ENCODE measurements around the gene TTLL8. TPM values are rescaled to one million over a fixed set of nuclear protein-coding genes. Genes with fewer than 3 reads are reported as not detected.
"Not testable (repeated sequence)": the region's sequence is repeated elsewhere in the genome, so short reads cannot be mapped to it uniquely, and the experiment has no call there.

TTLL8 gene
- polyA plus RNA-seq (ENCODE audit: insufficient read length in 4 of 4) = under 1 TPM in 1 of 4 donors, not detected in 3; 0.06 TPM

DNA sequence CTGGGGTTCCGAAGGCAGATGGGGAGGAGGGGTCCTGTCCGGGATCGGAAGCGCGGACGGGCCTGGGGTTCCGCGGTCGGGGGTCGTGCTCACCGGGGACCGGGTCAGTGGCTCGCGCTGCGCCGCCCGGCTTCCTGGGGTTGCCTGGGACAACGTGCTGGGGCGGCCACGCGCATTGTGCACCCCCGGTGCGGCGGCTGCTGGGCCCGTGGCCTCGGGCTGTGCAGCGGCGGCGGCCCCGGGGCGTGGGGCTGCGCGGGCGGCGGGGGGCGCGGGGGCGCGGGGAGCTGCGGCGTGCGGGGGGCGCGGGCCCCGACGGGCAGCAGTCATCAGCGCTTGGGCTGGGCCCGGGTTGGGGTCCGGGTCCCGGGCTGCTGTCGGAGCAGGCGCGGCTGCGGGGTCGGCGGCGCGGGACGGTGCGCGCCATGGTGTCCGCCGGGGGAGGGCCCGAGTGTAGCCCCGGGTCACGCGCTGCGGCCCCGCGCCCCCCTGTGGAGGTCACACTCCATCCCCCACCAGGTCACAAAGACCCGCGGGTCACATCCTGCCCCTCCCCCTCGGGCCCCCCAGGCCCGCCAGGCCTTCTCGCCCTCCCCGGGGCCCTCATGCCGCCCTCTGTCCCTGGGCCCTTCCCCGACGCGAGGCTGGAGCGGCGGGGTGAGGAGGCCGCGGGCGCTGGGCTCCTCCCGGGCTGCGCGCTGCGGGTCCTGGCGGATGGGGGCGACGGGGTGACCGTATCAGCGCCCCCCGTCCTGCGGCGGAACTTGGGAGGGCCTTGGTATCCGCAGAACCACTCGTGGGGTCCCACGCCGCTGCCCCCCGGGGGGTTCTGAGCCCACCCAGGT lies at the start of gene TTLL8:
Gene TTLL8 (minus strand): TSS at position 238 of the 845 bp plus-strand sequence.
- DNase-seq (ENCODE audit: low read depth in 4 of 4, low spot score in 3 of 4) = no peak

DNA sequence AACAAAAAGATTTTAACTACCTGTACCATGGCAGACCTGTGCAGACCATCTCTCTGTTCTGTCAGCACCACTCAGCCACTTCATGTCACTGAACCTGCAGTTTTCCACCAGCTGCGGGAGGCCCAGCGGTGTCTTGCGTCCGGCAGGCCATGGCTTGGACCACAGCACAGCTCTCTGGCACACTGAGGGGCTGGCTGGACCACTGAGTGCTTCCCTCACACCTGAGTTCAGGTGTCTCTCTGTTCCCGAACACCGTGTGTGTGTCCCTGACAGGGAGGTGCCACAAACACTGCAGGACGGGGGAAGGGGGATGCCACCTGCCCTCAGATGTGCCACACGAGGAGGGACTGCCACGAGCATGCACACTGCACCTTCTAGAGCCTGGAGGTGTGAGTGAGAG lies 49.4 kb upstream of the TTLL8 start:
- no peak for DNase-seq (ENCODE audit: low read depth in 4 of 4, low spot score in 3 of 4)

DNA sequence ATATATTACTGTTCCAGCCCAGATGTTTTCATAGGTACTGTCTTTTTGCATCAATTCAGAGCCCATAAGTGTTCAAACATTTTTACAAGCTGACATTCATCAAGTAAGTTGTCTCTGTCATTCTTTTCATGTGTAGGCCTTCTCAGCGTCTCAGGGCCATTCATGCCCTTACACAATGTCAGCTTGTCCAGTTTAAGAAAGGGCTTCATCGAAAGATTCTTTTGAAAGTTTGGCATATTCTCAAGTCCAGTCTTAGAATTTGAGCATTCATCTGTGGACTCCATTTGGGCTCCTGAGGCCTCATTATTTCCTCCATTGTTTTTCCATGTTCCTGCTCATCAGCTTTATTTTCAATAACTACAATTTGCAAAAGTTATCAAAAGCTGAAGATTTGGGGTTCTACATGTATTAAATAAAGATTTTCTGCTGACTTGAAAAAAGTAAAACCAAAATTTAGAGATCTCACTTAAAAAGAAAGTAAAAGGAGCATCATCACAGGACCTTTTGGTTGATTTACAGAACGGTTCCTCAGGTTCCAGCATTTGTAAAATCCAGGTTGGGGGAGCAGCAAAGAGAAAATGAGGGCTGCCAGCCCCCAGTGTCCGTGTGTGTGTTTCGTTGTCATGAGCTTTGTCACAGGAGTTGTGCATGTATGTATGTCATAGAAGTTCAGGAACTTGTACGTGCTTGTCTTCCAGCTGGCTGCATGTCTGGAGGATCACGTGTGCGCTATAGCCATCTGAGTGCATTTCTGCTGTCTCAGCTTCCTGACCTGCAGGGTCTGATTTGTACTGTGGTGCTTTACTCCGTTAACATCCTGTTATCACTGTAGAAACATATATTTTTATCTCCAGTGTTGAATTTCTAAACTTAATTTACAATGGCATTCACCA lies 47.4 kb upstream of the TTLL8 start:
- no peak for DNase-seq (ENCODE audit: low read depth in 4 of 4, low spot score in 3 of 4)

DNA sequence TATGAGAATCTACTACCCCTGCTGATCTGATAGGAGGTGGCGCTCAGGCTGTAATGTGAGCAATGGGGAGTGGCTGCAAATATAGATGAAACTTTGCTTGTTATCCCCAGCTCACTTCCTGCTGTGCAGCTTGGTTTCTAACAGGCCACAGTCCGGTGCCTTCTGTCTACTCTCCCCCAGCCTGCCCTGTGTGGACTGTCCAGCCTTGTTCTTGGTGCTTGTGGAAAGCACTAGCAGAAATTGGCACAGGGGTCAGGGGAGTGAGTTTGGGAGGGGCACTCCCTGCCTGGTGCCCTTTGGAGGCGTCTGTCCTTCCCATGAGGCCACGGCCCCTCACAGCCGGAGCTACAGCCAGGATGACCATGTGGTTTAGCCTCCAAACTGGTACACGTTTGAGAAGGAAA lies 46.0 kb upstream of the TTLL8 start:
- no peak for DNase-seq (ENCODE audit: low read depth in 4 of 4, low spot score in 3 of 4)

DNA sequence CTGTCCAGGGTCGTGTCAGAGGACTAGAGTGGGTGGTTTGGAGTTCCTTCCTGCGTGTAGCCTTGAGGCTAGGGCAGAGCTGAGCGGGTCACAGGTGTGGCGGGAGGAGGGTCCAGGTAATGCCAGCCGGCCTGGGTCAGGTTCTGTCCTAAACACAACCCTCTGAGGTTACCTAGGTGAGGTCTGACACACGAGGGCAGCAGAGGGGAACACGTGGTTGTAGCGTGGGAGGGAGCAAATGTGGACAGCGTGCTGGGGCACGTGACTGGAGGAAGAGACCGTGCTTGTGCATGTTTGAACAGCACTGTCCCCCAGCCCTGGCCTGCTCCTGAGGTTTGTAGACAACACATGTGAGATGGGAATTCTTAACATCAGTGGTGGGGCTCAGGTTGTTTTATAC lies 44.8 kb upstream of the TTLL8 start:
- DNase-seq (ENCODE audit: low read depth in 4 of 4, low spot score in 3 of 4) = no peak

DNA sequence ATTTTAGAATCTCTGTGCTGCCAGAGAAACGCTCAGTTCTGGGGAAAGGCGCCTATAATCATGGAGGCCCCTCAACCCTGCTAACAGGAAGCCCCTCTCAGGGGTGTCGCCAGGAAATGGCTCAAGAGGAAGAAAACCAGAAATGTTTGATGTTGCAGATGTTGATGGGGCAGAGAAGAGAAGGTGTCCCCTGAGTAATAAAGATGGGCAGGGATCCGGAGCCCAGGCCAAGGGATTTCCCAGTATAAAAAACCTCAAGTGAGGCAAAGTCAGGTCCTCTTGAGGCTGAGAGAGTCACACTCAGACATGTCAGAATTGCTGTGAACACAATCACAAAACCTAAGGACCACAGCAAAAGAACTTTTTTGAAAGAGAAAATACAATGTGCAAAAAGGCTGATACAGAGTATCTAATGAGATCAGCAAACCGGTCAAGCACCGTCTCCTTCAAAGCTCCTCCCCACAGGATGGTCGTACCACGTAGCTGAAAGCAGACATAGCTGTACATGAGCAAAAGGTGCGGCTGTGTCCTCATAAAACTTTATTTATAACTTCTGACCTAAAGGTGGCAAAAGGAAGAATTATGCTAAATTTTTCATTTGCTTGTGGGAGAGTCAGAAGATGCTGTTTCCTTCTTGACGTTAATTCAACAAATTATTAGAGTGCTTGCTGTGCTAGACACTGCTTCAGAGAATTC lies 43.9 kb upstream of the TTLL8 start:
- DNase-seq (ENCODE audit: low read depth in 4 of 4, low spot score in 3 of 4) = no peak

DNA sequence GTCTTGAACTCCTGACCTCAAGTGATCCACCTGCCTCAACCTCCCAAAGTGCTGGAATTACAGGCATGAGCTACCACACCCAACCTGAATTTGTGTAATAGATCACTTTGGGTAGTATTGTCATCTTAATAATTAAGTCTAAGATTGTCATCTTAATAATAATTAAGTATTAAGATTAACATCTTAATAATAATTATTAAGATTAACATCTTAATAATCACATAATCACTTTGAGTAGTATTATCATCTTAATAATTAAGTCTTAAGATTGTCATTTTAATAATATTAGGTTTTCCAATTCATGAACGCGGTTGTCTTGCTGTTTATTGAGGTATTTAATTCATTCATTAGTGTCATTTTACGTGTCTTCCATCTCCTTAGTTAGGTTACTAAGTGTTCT lies 40.0 kb upstream of the TTLL8 start:
- DNase-seq (ENCODE audit: low read depth in 4 of 4, low spot score in 3 of 4) = no peak

DNA sequence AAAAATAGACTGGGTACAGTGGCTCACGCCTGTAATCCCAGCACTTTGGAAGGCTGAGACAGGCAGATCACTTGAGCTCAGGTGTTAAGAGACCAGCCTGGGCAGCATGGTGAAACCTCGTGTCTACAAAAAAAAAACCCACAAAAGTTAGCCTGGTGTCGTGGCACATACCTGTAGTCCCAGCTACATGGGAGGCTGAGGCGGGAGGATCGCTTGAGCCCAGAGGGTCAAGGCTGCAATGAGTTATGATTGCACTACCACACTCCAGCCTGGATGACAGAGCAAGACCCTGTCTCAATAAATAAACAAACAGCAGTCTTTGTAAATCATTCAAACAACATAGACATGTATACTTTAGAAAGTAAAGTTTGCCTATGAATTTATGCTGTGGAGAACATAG lies 34.2 kb upstream of the TTLL8 start:
- no peak for DNase-seq (ENCODE audit: low read depth in 4 of 4, low spot score in 3 of 4)

DNA sequence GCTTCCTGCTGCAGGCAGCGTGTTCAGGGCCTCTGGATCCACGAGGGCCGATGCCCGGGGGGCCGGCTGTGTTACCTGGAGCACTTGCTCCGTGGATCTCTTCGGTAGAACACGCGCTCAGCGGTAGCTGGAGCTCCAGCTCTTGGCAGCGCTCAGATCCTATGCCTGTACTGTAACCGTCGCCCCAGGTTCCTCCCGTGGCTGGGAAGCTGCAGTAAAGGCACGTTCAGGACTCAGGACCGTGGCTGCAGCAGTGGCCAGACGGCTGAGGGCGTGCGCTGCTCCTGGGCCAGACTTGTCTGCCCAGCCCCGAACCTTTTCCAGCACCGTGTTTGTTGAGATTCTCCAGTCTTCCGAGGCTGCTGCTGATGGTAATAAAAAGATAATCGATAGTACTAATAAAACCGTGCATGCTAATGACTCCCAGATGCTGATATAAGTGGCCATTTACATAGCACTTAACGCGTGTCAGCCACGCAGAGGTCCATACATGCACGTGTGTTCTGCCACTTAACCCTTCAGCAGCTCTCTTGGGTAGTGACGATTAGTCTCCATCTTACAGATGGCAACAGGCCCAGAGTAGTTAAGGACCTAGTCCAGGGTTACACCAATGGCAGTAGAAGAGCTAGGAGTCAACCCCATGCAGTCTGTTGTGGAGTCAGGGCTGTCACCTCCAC lies 33.1 kb upstream of the TTLL8 start:
- no peak for DNase-seq (ENCODE audit: low read depth in 4 of 4, low spot score in 3 of 4)

DNA sequence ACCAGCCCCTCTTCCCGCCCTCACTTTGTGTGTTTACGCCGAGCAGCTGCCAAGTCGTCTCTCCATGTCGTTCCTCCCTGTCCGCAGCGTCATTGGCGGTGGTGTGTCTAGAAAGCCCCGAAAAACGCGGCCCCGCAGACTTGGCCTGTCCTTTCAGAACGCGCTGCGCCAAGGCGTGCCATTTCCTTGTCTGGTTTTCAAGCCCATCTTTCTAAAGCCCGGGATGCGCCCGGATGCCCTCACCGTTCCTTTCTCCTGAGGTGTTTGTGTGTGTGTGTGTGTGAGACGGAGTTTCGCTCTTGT lies 32.3 kb upstream of the TTLL8 start:
- DNase-seq (ENCODE audit: low read depth in 4 of 4, low spot score in 3 of 4) = no peak

DNA sequence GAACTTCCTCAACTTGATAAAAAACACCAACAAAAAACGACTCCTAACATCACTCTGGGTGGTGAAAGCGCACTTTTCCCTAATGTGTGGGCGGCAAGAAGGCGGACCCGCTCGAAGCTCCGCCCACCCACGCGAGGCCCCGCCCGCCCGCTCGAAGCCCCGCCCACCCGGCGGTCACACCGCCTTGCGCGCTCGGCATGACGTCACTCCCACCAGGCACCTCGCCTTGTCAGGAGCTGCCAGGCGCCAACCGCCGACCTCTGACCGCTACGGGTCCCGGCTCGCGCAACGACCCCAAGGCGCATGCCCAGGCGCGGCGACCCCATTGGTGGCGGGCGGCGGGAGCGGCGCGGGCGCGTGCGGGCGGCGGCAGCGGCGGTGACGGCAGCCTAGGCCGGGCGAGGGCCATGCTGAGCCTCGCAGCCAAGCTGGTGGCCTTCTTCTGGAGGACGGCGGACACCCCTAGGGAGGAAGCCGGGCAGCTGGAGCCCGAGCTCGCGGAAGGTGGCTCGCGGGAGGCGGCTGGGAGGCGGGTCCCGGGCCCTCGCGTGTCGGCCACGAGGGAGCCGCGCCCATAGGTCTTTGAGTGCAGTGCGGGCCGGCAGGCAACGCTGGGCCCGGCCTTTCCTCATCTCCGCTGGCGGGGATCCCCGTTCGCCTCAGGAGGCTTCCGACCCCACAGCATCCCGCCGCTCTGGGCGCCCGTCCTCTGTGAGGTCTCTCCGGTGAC lies 31.7 kb upstream of the TTLL8 start, which contains the start of gene MOV10L1:
Gene MOV10L1 (plus strand): TSS at position 325 of the 730 bp plus-strand sequence. CDS start 83 bp downstream, at position 408.
- no peak for DNase-seq (ENCODE audit: low read depth in 4 of 4, low spot score in 3 of 4)

DNA sequence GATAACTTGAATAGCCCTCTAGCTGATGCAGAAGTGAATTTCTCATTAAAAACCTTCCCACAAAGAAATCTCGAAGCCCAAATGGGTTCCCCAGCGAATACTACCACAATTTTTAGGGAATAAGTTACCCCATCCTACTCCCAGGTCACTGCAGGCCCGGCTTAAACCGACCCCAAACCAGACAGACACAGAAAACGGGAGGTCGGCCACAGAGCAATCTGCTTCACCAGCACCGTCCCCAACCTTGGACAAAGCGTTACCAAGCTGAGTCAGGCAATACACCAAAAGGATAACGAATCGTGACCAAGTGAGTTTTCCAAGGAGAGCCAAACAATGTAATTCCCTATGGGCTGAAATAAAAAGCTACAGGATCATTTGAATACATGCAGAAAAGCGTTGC lies 31.1 kb upstream of the TTLL8 start:
- DNase-seq (ENCODE audit: low read depth in 4 of 4, low spot score in 3 of 4) = no peak

DNA sequence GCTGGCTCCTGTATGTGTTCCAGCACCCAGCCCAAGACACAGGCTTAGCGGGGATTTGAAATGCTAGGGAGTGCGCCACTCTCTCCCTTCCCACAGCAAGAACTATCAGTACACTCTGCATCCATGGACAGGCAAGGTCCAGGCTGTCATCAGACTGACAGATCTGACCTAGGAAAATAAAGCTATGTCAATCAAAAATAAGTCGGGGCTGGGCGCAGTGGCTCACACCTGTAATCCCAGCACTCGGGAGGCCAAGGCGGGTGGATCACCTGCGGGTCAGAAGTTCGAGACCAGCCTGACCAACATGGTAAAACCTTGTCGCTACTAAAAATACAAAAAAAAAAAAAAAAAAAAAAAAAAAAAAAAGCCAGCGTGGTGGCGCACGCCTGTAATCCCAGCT lies 30.0 kb upstream of the TTLL8 start:
- no peak for DNase-seq (ENCODE audit: low read depth in 4 of 4, low spot score in 3 of 4)

DNA sequence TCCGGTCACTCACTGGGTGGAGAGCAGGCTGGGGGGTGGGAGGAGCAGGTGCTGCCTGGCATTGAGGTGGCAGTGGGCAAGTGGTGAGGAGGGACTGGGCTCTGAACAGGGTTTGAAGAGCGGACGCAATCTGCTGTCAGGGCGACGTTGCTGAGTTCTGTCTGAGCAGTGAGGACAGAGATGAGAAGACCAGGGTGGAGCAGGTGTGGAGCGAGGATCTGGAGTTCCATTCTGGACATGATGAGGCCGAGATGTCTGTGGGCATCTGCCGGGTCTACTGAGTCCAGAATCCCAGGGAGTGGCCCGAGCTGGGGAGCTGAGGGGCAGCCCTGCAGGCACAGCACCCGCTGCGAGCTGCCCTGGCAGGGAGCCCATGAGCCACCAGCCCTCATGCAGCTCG lies 29.5 kb upstream of the TTLL8 start:
- no peak for DNase-seq (ENCODE audit: low read depth in 4 of 4, low spot score in 3 of 4)

DNA sequence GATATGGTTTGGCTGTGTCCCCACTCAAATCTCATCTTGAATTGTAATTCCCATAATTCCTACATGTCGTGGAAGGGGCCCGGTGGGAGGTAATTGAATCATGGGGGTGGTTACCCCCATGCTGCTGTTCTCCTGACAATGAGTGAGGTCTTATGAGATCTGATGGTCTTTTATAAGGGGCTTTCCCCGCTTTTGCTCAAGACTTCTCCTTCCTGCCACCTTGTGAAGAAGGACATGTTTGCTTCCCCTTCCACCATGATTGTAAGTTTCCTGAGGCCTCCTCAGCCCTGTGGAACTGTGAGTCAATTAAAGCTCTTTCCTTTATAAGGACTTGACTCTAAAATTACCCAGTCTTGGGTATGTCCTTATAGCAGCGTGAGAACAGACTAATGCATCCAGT lies 28.9 kb upstream of the TTLL8 start:
- DNase-seq (ENCODE audit: low read depth in 4 of 4, low spot score in 3 of 4) = not testable (repeated sequence)

DNA sequence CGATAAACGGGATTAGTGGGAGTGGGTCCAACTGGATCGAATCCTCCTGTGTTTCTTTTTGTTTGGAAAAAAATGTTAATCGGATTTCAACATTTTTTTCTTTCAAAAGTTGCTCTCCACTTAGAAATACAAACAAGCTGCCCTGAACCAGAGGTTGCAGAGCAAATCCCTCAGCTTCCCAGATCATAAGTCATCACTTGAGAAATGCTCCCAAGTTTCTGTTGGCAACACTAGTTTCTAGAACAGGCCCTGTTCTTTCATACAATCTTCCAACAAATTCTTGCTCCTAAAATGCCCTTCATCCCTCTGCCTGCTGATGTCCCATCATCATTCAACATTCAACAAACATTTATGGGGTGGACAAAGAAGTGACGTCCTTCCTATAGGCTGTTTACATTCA lies 28.4 kb upstream of the TTLL8 start:
- DNase-seq (ENCODE audit: low read depth in 4 of 4, low spot score in 3 of 4) = no peak

DNA sequence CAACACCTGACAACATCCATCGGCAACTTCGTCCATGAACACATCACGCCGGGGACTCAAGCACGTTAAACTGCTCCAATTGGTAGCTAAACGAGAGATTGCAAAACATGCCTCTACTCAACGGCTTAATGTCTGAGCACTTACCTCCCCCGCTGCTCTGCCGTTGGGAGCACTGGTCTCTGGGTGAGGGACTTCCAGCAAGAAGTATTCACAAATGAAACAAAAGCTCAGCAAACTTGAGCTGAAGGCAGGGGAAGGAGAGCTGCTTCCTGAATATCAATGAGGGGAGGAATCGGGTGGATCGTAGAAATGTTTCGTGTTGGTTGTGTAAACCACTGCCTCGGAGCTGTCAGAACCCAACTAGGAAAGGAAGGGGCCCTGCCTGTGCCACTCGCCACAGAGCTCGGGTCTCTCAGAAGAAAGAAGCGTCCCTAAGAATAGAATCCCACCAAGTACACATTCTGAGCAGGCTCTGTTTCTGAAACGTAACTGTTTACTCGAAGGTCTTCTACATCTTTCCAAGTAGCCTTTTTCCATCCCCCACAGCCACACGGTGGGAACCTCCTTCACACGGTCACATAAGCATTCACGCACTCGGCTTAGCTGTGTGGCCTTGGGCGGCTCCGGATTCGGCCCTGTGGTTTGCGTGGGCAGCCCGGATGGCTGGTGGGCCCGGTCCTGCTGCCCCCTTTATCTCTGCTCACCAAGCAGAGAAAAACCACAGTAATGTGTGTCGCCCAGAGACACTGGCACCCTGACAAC lies 27.3 kb upstream of the TTLL8 start, which contains the start of gene MLC1:
Gene MLC1 (minus strand): TSS at position 216 of the 762 bp plus-strand sequence. CDS start 524 bp downstream, outside the sequence.
- DNase-seq (ENCODE audit: low read depth in 4 of 4, low spot score in 3 of 4) = no peak

DNA sequence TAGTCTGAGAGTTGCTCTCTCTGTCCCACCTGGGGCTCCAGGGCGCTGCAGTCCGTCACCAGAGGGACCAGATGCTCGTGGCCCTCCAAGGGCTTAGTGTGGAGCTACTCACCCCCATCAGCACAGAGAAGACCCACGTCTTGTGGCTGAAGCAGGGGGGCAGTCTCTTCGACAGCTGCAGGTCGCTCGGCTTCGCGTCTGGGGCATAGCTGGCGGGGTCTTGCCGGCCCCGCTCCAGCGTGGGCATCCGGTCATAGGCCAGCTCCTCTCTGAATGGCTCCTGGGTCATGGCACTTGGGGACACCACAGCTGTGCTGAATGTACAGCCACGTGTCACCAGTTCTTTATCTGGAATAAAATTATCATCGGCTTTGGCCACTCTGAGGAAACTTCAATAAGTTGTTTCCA lies 26.5 kb upstream of the TTLL8 start:
- no peak for DNase-seq (ENCODE audit: low read depth in 4 of 4, low spot score in 3 of 4)

DNA sequence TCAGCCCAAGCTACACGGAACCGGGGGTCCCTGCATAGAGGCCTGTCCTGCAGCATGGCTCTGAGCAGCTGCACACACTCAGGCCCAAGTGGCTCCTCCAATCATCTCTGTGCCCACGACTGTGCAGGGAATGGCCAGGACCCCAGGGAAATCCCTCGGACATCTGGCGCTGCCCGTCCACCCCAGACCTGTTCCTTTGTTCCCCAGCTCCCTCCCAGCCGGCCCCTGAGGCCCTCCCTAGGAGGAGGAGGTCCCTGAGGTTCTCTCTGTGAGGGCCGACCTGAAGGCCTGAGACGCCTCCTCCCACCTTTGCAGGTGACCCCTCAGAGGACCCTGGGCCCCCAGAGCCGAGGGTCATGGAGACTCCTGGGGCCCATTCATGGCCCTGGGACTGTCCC lies 26.0 kb upstream of the TTLL8 start:
- DNase-seq (ENCODE audit: low read depth in 4 of 4, low spot score in 3 of 4) = no peak
